Stimulated activated naive CD8-positive, alpha-beta T cell treated with anti-CD3 and anti-CD28 coated beads, Interleukin-15, amount 100 ng/mL, for 72 hours (primary cell): ENCODE results near the gene ZNF264.

Experiments
- ATAC-seq: fragments of 150-1000 bp; cut with Tn5 transposase; 2 replicates; pipeline ENCODE4 v1.10.0; 2021; ENCODE audit warnings: mild to moderate bottlenecking, moderate library complexity
- DNase-seq, 2 donors: peaks; one replicate each; pipeline ENCODE4 v3.0.0; 2021 to 2022
- H3K27ac Mint-ChIP-seq, 2 donors: one replicate each; pipeline ENCODE4 v1.8.0; 2022; ENCODE audit warnings: mild to moderate bottlenecking in 2 of 2, mixed read lengths in 2 of 2, moderate library complexity in 2 of 2
- H3K27me3 Mint-ChIP-seq: one replicate; pipeline ENCODE4 v1.8.0; 2022; ENCODE audit warnings: mixed read lengths
- H3K4me1 Mint-ChIP-seq: one replicate; pipeline ENCODE4 v1.8.0; 2022; ENCODE audit warnings: mild to moderate bottlenecking, mixed read lengths
- H3K4me3 Mint-ChIP-seq, 2 donors: one replicate each; pipeline ENCODE4 v1.8.0; 2022; ENCODE audit warnings: mild to moderate bottlenecking in 2 of 2, mixed read lengths in 2 of 2, moderate library complexity in 1 of 2
- H3K9me3 Mint-ChIP-seq, 2 donors: one replicate each; pipeline ENCODE4 v1.8.0; 2022; ENCODE audit warnings: mixed read lengths in 2 of 2

The ZNF264 gene

GRCh38 chr19:57271280-57271679 is 80.0 kb downstream of the ZNF264 start:
- Mint-ChIP-seq H3K4me3 (no peak overlapping the region), H3K27ac (no peak overlapping the region), H3K4me1 (no peaks in the 10 kb centered on the region), H3K9me3 (peaks cover 16 to 27% of the 10 kb centered on the region in 2 donors), H3K27me3 (no peaks in the 10 kb centered on the region)
- DNase-seq = no peak
- no peak for ATAC-seq
